NCI-H2196 (cell line): ENCODE measurements around the gene PAGE2B.
A peak's percentile ranks its signal among the peaks of the same experiment; 100 is the strongest.
"Not testable (repeated sequence)": the region's sequence is repeated elsewhere in the genome, so short reads cannot be mapped to it uniquely, and the experiment has no call there.

Source experiments
- DNase-seq: peaks from one replicate; lab custom pipeline; 2025; ENCODE audit not compliant: unreplicated experiment; lab: John Stamatoyannopoulos, UW

Gene PAGE2B

GRCh38 chrX:55074851-55075467 is at the start of gene PAGE2B:
Gene PAGE2B, plus strand, starts transcription at chrX:55075030. Its CDS starts 1,012 bp downstream, at chrX:55076042.
- no peak for DNase-seq

GRCh38 chrX:55026143-55026542 is 48.7 kb upstream of the PAGE2B start:
- no peak for DNase-seq

GRCh38 chrX:55026840-55027239 is 48.0 kb upstream of the PAGE2B start:
- DNase-seq: no peak

GRCh38 chrX:55028040-55028439 is 46.8 kb upstream of the PAGE2B start:
- no peak for DNase-seq

- no peak for DNase-seq
Observed at GRCh38 chrX:55028611-55029010, 46.2 kb upstream of the PAGE2B start.

- no peak for DNase-seq
Observed at GRCh38 chrX:55029291-55029690, 45.5 kb upstream of the PAGE2B start.

- DNase-seq: no peak
Observed at GRCh38 chrX:55030271-55031205, 44.3 kb upstream of the PAGE2B start, which contains the start of gene ALAS2. Gene ALAS2, minus strand, starts transcription at chrX:55030977. Its CDS starts 4,977 bp downstream, at chrX:55026000.

GRCh38 chrX:55033429-55033828 is 41.4 kb upstream of the PAGE2B start:
- DNase-seq: no peak

GRCh38 chrX:55039471-55039870 is 35.4 kb upstream of the PAGE2B start:
- no peak for DNase-seq

GRCh38 chrX:55041514-55041913 is 33.3 kb upstream of the PAGE2B start:
- no peak for DNase-seq

GRCh38 chrX:55050599-55050998 is 24.2 kb upstream of the PAGE2B start:
- DNase-seq: not testable (repeated sequence)

- peak; percentile 11 for DNase-seq
Observed at GRCh38 chrX:55056820-55057674, 17.8 kb upstream of the PAGE2B start.

- peak; percentile 11 for DNase-seq
Observed at GRCh38 chrX:55057675-55058249, 17.1 kb upstream of the PAGE2B start.

GRCh38 chrX:55067180-55067579 is 7.7 kb upstream of the PAGE2B start:
- DNase-seq: not testable (repeated sequence)

GRCh38 chrX:55072286-55072685 is 2.5 kb upstream of the PAGE2B start:
- DNase-seq: no peak

- no peak for DNase-seq
Observed at GRCh38 chrX:55088795-55089489, 14.1 kb downstream of the PAGE2B start, which contains the start of gene PAGE2. Gene PAGE2, plus strand, starts transcription at chrX:55089018. Its CDS starts 1,003 bp downstream, at chrX:55090021.

GRCh38 chrX:55098691-55099090 is 23.9 kb downstream of the PAGE2B start:
- DNase-seq: no peak

- DNase-seq: no peak
Observed at GRCh38 chrX:55099162-55099561, 24.3 kb downstream of the PAGE2B start.

GRCh38 chrX:55102754-55103153 is 27.9 kb downstream of the PAGE2B start:
- no peak for DNase-seq

- DNase-seq: no peak
Observed at GRCh38 chrX:55107262-55107661, 32.4 kb downstream of the PAGE2B start.
